CD4-positive, alpha-beta T cell treated with Interleukin-21 for 1 hour (primary cell): ENCODE results near the gene CAV3.

ENCODE experiments used
- DNase-seq: peaks from one replicate; pipeline ENCODE4 v3.0.0-alpha.2; 2020

The CAV3 gene

GRCh38 chr3:8736436-8736835 is 2.8 kb downstream of the CAV3 start:
- DNase-seq = no peak

GRCh38 chr3:8737301-8737700 is 3.7 kb downstream of the CAV3 start:
- DNase-seq = no peak

DNA sequence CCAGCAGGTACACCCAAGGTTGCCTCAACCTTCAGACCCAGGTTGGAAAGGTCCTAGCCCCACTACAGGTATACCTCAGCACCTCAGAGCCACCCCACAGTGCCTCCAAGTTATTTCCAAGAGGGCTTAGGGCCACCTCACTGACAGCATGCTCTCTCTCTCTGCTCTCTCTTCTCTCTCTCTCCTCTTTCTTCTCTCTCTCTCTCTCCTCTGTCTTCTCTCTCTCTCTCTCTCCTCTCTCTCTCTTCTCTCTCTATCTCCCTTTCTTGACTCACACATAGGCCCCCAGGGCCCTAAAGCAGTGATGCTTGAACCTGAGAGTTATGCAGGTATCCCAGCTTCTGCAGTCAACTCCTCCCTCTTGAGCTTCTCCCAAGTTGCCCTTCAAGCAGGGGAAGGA is 4.2 kb downstream of the CAV3 start:
- DNase-seq = no peak

DNA sequence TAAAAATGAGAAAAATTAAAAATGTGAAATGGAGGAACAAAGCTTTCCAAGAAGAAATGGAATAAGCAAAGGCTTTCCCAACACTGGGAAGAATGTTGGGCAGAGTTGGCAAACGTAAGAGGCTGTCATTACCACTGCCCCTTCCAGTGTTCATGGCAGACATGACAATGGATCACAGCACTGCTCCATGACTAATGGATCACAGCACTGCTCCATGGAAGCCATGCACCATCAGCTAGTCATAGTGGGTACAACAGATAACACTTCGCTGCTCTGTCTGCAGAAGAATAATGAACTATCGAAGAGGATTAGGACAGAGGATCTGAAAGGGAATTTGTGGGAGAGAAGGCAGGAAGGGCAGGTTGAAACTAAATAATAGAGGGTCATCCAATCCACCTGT is 5.0 kb downstream of the CAV3 start:
- no peak for DNase-seq

GRCh38 chr3:8739757-8740504 is 6.3 kb downstream of the CAV3 start:
- no peak for DNase-seq

DNA sequence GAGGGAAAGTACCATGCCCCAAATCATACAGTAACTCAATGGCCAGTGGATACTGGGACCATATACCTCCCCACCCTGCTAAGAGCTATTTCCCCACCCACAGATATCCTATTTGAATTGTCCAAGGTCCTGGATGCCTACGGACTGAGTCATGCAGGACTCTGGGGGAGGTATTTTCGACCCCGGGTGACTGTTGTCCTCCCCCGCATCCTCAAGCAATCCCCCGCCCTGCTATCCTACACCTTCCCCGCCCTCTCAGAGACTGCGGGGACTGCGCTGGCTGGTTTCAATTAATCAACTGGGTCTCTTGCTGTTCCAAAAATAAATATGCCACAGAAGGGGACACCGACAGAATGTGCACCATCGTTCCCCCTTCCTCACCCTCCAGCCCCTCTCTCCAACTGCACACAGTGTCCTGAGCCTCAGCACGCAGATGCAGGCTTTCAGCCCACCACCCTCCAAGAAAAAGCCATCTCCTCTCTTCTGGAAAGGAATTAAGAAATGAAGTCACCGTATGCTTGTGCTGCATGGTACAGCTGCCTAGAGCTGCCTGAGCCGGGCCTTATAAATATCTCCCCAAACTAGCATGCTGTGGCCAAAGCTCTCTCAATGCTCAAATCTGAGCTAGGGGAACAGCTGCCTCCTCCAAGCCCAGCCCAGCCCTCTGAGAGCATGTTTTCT is 8.1 kb downstream of the CAV3 start:
- no peak for DNase-seq

GRCh38 chr3:8743021-8743601 is 9.5 kb downstream of the CAV3 start:
- no peak for DNase-seq

DNA sequence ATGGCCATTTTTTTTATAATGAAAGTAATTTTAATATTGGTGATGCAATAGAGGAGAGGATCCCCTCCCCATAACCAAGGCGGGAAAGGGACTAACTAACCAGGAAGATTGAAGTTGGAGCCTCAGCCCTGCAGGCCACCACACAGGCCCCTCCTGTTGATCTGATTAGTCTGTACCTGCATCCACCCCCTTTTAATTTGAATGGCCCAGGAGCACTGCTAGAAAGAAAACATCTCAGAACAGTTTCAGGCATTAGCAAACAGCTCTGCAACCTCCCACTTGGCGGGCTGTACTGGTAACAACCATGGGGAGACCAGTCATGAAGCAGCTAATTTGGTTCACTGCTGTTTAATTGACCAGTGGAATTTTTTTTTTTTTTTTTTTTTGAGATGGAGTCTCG is 10.3 kb downstream of the CAV3 start:
- DNase-seq = no peak

DNA sequence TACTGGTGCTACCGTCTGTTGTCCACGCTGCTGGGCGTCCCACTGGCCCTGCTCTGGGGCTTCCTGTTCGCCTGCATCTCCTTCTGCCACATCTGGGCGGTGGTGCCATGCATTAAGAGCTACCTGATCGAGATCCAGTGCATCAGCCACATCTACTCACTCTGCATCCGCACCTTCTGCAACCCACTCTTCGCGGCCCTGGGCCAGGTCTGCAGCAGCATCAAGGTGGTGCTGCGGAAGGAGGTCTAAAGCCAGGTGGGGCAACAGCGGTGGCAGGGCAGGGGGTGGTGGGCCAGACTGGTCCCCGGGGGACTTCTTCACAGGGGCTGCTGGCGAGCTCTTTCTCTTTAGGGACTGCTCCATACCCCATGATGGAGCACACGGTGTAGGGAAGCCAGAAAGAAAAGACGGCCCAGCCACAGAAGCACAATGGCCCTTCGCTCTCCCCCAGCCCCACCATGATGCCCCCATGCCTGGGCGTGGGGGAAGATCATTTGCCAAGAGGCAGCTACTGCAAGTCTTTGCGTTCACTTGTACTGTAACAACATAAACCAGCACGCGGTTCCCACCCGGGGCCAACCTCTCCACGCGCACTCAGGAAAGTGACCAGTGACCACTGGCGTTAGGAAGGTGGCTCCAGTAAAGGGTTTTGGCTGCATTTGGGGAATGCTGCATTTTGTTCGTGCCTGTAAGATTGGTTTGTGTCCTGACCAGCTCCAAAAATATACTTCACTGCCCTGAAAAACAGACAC is 12.2 kb downstream of the CAV3 start:
- DNase-seq = no peak

- DNase-seq = no peak
These were observed 13.3 kb downstream of the CAV3 start for GRCh38 chr3:8746780-8747345.

- no peak for DNase-seq
These were observed 15.7 kb downstream of the CAV3 start for GRCh38 chr3:8749316-8749715.

DNA sequence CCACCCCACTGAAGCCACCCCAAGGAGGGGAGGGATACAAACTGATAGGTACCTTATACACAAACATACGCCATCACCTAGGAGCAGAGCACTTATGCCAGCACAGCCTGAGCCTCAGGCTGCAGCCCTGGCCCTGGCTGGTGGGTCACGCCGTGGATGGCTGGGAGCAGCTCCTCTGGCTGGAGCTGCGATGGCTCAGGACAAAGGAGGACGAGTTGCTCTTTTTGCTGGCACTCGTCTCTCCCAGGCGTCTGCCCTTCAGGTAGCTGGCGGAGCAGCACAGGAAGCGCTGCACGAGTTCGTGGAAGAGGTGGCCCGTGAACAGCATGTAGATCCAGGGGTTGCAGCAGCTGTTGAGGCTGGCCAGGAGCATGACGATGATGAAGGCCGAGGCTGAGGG is 19.2 kb downstream of the CAV3 start:
- DNase-seq = no peak

- DNase-seq = no peak
These were observed 21.5 kb downstream of the CAV3 start for GRCh38 chr3:8755097-8755496.

DNA sequence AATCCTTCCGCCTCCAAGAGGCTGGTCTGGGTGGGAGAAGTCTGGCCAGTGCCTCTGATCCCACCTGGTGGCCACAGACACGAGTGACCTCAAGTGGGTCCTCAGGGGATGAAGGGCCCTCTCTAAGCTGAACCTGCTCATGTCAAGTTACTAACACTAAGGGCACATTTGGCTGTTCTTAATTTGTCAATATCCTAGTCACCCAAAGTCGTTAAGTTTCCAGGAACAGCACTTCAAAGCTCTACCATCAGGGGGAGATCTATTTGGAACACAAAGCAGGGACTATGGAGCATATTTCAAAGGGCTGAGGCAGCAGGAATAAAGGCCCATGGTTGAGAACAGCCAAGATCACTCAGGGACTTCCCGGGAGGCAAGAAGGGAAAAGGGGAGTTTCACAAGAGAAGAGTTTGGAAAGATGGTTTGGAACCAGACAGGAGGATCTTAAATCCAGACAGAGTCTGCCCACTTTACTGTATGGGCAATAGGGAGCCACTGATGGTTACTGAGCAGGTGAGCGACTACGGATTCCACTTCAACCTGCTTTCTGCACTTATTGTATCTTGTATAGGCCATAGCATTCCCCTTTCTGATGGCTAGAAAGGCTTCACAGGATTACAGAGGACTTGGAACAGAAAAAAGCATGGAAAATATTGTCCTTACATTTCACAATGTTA is 22.1 kb downstream of the CAV3 start:
- no peak for DNase-seq

GRCh38 chr3:8756671-8757070 is 23.1 kb downstream of the CAV3 start:
- no peak for DNase-seq

DNA sequence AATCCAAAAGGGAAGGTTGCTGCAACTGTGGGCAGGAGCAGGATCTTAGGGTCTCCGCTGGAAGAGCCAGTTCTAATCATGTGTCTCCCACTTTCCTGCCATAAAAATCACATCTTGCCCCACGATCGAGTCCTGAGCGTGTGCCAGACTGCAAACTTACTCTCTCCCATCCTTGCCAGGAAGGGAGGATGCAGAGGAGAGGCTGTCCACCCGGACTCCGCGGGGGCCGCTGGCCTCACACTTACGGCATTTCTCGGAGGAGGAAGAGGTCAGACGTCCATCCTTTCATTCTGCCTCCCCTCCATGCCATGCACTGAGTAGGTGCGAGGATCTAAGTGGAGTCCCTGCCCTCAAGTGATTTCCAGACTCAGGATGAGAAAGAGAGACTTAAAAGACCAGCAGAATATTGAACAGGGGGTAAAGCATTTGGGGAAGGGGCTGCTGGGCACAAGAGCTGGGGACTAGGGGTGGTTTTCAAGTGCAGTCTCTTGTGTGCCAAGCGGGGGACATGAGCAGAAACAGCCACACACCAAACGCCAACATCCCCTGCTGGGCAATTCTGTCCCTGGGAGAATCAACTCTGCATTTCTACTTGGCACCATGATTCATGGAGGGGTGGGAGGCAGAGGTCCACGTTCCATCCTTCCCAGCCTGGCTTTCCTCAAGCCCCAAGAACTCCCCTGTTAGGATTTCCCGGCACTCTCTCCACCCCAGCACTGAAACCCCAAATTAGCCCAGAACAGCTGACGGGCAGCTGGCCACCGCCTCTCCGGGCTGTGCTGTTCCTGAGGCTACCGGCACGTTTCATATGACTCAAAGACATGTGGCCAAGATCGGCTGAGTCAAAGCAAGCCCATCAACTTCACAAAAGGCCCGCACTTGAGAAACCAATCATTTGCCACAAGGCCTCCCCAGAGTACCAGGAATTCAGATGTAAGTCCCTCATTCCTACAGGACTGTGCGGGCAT is 24.2 kb downstream of the CAV3 start:
- no peak for DNase-seq

- DNase-seq = no peak
These were observed 25.6 kb downstream of the CAV3 start for GRCh38 chr3:8759038-8759707.

DNA sequence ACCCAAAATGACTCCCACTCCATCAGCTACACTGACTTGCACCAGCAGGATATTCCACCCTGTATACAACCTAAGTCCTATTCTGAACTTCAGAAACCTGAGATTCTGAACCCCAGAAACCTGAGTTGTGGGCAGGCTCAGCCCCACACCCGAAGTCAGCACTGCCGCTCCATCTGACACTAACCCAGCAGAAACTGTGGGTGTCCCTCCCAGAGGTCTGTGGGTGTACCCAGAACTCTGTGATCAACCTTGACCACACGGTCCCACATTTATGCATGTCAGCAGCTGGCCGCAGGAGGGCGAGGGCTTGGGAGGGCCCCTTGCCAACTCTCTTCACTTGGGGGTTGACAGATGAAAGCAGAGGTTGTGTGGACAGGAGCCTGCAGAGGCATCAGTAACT is 26.5 kb downstream of the CAV3 start:
- DNase-seq = no peak

- no peak for DNase-seq
These were observed 26.9 kb downstream of the CAV3 start for GRCh38 chr3:8760506-8760905.

DNA sequence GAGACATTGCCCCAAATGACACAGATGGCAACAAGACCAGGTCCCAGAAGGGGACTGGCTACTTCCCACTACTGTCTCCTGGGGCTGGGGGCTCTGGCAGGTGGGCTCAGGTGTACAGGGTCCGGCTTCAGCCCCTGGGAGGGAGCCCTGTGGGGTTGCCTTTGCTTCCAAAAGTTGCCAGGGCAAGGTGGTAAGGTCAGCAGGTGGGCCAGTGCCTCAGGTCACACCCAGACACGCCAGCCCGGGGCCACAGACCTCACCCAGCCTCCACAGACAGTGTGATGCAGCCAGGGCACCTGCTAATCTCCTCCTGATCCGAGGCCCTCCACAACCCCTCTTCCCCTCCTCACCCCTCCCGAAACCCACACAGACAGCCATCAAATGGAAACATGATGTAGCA is 28.3 kb downstream of the CAV3 start:
- no peak for DNase-seq
